RPMI8226 (cell line): ENCODE results near the gene KIF3A.

ENCODE experiments used
- DNase-seq: peaks from one replicate; pipeline ENCODE4 v3.0.0-alpha.2; 2015

KIF3A gene

DNA sequence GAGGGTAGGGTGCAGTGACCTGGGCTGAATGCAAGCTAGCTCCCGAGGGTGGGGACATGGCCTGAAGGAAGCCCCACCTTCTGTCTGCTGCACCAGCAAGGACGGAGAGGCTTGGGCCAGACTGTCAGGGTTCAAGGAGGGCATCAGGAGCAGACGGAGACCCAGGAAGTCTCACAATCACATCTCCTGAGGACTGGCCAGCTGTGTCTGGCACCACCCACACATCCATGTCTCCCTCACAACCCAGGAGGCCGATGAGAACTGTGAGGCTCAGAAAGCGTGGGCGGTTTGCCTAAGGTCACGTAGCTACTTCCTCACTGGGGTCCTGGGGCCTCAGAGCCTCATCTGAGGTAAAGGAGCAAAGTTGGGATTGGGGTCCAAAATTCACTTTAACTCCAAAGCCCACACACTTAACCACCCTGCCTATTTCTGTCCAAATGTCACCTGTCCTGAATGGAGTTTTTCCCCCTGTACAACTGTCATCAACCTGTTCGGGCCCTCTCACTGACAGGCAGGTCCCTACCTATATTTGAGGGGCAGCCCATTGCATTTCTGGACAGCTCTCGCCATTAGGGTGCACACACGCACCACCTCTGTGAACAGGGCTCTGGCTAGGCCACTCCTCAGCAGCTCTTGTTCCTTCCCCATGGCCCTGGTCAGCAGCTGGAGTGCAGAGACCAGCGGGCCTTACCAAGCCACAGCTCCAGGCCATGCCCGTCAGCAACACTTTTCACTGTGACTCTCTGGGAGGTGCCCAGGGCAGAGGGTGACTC lies 75.9 kb downstream of the KIF3A start:
- no peak for DNase-seq

DNA sequence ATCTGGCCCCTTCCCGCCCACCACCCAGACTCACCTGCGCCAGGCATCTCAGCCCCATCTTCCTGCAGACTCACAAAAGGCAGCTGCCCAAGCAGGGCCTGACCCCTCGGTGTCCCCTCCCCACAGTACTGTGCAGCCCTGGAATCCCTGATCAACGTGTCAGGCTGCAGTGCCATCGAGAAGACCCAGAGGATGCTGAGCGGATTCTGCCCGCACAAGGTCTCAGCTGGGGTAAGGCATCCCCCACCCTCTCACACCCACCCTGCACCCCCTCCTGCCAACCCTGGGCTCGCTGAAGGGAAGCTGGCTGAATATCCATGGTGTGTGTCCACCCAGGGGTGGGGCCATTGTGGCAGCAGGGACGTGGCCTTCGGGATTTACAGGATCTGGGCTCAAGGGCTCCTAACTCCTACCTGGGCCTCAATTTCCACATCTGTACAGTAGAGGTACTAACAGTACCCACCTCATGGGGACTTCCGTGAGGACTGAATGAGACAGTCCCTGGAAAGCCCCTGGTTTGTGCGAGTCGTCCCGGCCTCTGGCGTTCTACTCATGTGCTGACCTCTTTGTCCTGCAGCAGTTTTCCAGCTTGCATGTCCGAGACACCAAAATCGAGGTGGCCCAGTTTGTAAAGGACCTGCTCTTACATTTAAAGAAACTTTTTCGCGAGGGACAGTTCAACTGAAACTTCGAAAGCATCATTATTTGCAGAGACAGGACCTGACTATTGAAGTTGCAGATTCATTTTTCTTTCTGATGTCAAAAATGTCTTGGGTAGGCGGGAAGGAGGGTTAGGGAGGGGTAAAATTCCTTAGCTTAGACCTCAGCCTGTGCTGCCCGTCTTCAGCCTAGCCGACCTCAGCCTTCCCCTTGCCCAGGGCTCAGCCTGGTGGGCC lies 77.5 kb downstream of the KIF3A start:
- no peak for DNase-seq

DNA sequence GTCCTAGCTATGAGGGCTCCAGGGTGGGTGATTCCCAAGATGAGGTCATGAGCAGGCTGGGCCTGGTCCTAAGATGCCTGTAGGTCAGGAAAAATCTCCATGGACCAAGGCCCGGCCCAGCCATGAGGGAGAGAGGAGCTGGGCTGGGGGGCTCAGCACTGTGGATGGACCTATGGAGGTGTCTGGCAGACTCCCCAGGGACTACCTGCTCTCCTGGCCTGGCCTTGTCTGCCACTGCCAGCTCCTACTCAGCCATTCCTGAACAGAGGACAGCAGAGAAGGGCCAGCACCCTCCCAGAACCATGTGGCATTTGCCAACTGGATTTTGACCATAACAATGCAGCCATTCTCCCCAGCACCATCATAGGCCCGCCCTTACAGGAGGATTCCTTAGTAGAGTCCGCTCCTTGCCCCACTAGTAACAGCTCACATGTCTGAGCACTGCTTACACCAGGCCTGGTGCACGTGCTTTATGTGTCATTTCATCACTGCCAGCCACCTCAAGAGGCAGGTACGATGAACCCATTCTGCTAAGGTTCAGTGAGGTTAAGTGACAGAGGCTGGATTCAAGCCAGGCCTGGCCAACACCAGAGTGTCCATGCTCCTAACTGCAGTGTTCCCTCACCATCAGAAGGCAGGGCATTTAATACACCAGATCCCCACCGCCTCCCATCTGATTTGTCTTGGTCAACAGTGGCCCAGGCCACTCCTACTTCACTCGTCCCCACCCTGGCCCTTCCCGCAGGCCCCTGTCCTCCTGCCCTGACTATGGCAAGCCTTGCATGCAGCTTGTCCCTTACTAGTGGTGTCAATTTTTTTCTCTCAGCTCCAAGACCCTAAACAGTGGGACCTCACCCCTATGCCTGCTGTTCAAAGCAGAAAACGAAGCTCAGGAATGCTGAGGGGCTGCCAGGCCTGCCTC lies 78.7 kb downstream of the KIF3A start:
- no peak for DNase-seq

DNA sequence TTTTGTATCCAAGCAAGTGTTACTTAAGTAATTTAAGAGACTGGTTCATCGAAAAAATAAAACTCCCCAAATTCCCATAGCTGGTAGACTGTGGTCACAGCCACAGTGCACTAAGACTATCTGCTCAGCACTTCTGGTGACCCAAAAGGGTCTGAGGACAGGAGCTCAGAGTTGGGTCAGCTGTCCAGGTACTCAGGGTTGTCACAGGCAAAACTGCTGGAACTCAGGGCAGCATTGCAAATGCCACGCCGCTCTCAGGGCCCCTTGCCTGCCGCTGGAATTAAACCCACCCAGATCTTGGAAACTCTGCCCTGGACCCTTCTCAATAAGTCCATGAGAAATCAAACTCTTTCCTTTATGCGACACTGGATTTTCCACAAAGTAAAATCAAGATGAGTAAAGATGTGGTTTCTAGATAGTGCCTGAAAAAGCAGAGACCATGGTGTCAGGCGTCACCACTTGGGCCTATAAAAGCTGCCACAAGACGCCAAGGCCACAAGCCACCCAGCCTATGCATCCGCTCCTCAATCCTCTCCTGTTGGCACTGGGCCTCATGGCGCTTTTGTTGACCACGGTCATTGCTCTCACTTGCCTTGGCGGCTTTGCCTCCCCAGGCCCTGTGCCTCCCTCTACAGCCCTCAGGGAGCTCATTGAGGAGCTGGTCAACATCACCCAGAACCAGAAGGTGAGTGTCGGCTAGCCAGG lies 79.5 kb downstream of the KIF3A start, which contains the start of gene IL13:
TSS of gene IL13 (plus strand) at position 498 of the 705 bp plus-strand sequence. CDS start at position 512, 14 bp downstream.
- DNase-seq, result no peak

GRCh38 chr5:132656774-132657355 lies 80.5 kb downstream of the KIF3A start:
- DNase-seq, result no peak

- no peak for DNase-seq
These were observed 81.2 kb downstream of the KIF3A start for GRCh38 chr5:132655821-132656773.

GRCh38 chr5:132653716-132654115 lies 83.6 kb downstream of the KIF3A start:
- DNase-seq, result no peak

DNA sequence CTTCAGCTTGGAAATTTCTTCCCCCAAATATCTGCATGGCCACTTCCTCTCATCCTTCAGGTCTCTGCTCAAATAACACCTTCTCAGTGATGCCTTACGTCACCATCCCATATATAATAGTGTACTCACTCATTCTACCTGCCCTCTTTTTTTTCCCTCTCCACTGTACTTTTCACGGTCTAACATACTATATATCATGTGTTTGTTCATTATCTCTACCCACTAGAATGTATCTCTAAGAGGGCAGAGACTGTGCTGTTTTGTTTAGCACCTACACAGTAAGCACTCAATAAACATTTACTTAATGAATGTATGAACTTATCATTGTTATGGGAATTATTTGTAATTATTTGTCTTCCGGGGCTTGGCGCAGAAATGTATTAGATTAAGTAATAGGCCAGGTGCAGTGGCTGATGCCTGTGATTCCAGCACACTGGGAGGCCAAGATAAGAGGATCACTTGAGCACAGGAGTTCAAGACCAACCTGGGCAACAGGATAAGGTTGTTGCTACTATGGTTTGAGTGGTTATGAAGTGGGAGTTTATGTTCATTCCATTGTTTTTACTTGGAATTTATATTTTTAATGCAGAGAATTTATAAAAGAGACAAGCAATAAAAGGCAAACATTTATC lies 85.4 kb downstream of the KIF3A start:
- no peak for DNase-seq

- no peak for DNase-seq
These were observed 89.0 kb downstream of the KIF3A start for GRCh38 chr5:132648355-132648754.

- DNase-seq, result no peak
These were observed 89.9 kb downstream of the KIF3A start for GRCh38 chr5:132647473-132647872.

- no peak for DNase-seq
These were observed 90.6 kb downstream of the KIF3A start for GRCh38 chr5:132646583-132647266.

GRCh38 chr5:132644177-132644576 lies 93.2 kb downstream of the KIF3A start:
- no peak for DNase-seq
